H9 (cell line): ENCODE results near the gene TENM3. TPM values are rescaled to one million over a fixed set of nuclear protein-coding genes. Genes with fewer than 3 reads are reported as not detected.

Experiments
- DNase-seq: peaks from one replicate; pipeline ENCODE4 v3.0.0-alpha.2; 2017
- H2AFZ ChIP-seq: one replicate; pipeline ENCODE4 v1.6.1; 2013; ENCODE audit warnings: mild to moderate bottlenecking, low read length, control low read depth, moderate library complexity
- H2AK5ac ChIP-seq: 2 replicates; pipeline ENCODE4 v1.6.1; 2013; ENCODE audit warnings: low read length, control low read depth, mixed read lengths; ENCODE audit not compliant: insufficient read length
- H2BK120ac ChIP-seq: one replicate; pipeline ENCODE4 v1.6.1; 2013; ENCODE audit warnings: low read depth, mild to moderate bottlenecking, low read length, control low read depth, inconsistent platforms; ENCODE audit not compliant: poor library complexity, severe bottlenecking
- H2BK12ac ChIP-seq: 2 replicates; pipeline ENCODE4 v1.6.1; 2013; ENCODE audit warnings: low read length, control low read depth, mixed read lengths, low read depth; ENCODE audit not compliant: insufficient read length
- H2BK15ac ChIP-seq: 2 replicates; pipeline ENCODE4 v1.6.1; 2013; ENCODE audit warnings: low read depth, low read length, control low read depth
- H2BK20ac ChIP-seq: one replicate; pipeline ENCODE4 v1.6.1; 2013; ENCODE audit warnings: low read depth, mild to moderate bottlenecking, low read length, control low read depth, inconsistent platforms; ENCODE audit not compliant: poor library complexity, severe bottlenecking
- H2BK5ac ChIP-seq: 2 replicates; pipeline ENCODE4 v1.6.1; 2013; ENCODE audit warnings: low read length, control low read depth, mixed read lengths; ENCODE audit not compliant: insufficient read length
- H3K14ac ChIP-seq: 2 replicates; pipeline ENCODE4 v1.6.1; 2013; ENCODE audit warnings: low read length, control low read depth; ENCODE audit not compliant: insufficient read depth
- H3K18ac ChIP-seq: 2 replicates; pipeline ENCODE4 v1.6.1; 2013; ENCODE audit warnings: low read depth, mild to moderate bottlenecking, mixed read lengths, low read length, control low read depth; ENCODE audit not compliant: insufficient read length
- H3K23ac ChIP-seq: 2 replicates; pipeline ENCODE4 v1.6.1; 2013; ENCODE audit warnings: low read length, control low read depth, mixed read lengths, low read depth; ENCODE audit not compliant: insufficient read length
- H3K23me2 ChIP-seq: 2 replicates; pipeline ENCODE4 v1.6.1; 2013; ENCODE audit warnings: low read depth, mild to moderate bottlenecking, mixed read lengths, low read length, control low read depth; ENCODE audit not compliant: insufficient read length, poor library complexity, severe bottlenecking
- H3K27ac ChIP-seq: 2 replicates; pipeline ENCODE4 v1.5.1; 2013; ENCODE audit warnings: low read length, control low read depth, mixed read lengths, low read depth; ENCODE audit not compliant: insufficient read length
- H3K27me3 ChIP-seq: 2 replicates; pipeline ENCODE4 v1.6.1; 2013; ENCODE audit warnings: low read length, control low read depth, inconsistent platforms; ENCODE audit not compliant: insufficient read depth
- H3K4ac ChIP-seq: 2 replicates; pipeline ENCODE4 v1.6.1; 2013; ENCODE audit warnings: low read depth, mild to moderate bottlenecking, control low read depth, inconsistent platforms, low read length, moderate library complexity
- H3K4me1 ChIP-seq: 2 replicates; pipeline ENCODE4 v1.6.1; 2013; ENCODE audit warnings: low read length, control low read depth, inconsistent platforms; ENCODE audit not compliant: insufficient read depth
- H3K4me2 ChIP-seq: 2 replicates; pipeline ENCODE4 v1.6.1; 2013; ENCODE audit warnings: low read length, control low read depth, mixed read lengths; ENCODE audit not compliant: insufficient read length, insufficient read depth
- H3K56ac ChIP-seq: 2 replicates; pipeline ENCODE4 v1.6.1; 2013; ENCODE audit warnings: low read depth, mild to moderate bottlenecking, mixed read lengths, low read length, control low read depth; ENCODE audit not compliant: insufficient read length
- H3K79me1 ChIP-seq: 2 replicates; pipeline ENCODE4 v1.6.1; 2013; ENCODE audit warnings: low read depth, mild to moderate bottlenecking, moderate library complexity, low read length, control low read depth, inconsistent platforms; ENCODE audit not compliant: insufficient read depth, poor library complexity, severe bottlenecking
- H3K79me2 ChIP-seq: 2 replicates; pipeline ENCODE4 v1.6.1; 2013; ENCODE audit warnings: low read length, control low read depth, inconsistent platforms; ENCODE audit not compliant: insufficient read depth
- H3K9ac ChIP-seq: 2 replicates; pipeline ENCODE4 v1.6.1; 2013; ENCODE audit warnings: low read length, control low read depth, mixed read lengths; ENCODE audit not compliant: insufficient read length; ENCODE audit errors: extremely low read depth
- H3K9me3 ChIP-seq: one replicate; pipeline ENCODE4 v1.6.1; 2013; ENCODE audit warnings: low read depth, low read length, inconsistent platforms; ENCODE audit not compliant: control insufficient read depth
- H3T11ph ChIP-seq: one replicate; pipeline ENCODE4 v1.6.1; 2013; ENCODE audit warnings: mild to moderate bottlenecking, low read length, control low read depth, inconsistent platforms
- H4K20me1 ChIP-seq: one replicate; pipeline ENCODE4 v1.6.1; 2013; ENCODE audit not compliant: control insufficient read depth, insufficient read length, insufficient read depth
- H4K5ac ChIP-seq: 2 replicates; pipeline ENCODE4 v1.6.1; 2013; ENCODE audit warnings: low read depth, mild to moderate bottlenecking, mixed read lengths, low read length, control low read depth; ENCODE audit not compliant: insufficient read length
- H4K8ac ChIP-seq: replicated peaks from 2 replicates; pipeline ENCODE4 v1.6.1; 2013; ENCODE audit warnings: low read length, control low read depth, mixed read lengths, low read depth; ENCODE audit not compliant: insufficient read length
- H4K91ac ChIP-seq: 2 replicates; pipeline ENCODE4 v1.6.1; 2013; ENCODE audit warnings: low read depth, mild to moderate bottlenecking, moderate library complexity, mixed read lengths, low read length, control low read depth; ENCODE audit not compliant: insufficient read length
- H3K27ac Mint-ChIP-seq, 3 experiments: 2 replicates in 2 of 3; 3 replicates in 1 of 3; pipeline ENCODE4 v1.8.0; 2020 to 2021; ENCODE audit warnings: mixed read lengths in 3 of 3, mild to moderate bottlenecking in 1 of 3, moderate library complexity in 1 of 3
- H3K27me3 Mint-ChIP-seq: 2 replicates; pipeline ENCODE4 v1.8.0; 2021; ENCODE audit warnings: low read depth, mild to moderate bottlenecking, moderate library complexity, mixed read lengths
- H3K36me3 Mint-ChIP-seq, 3 experiments: 2 replicates in 2 of 3; 3 replicates in 1 of 3; pipeline ENCODE4 v1.8.0; 2020 to 2021; ENCODE audit warnings: low read depth in 3 of 3, mixed read lengths in 3 of 3; ENCODE audit not compliant: insufficient read depth in 1 of 3
- H3K4me1 Mint-ChIP-seq, 2 experiments: 2 replicates each; pipeline ENCODE4 v1.8.0; 2020; ENCODE audit warnings: mixed read lengths in 2 of 2
- H3K4me3 Mint-ChIP-seq, 2 experiments: 2 replicates in 1 of 2; 3 replicates in 1 of 2; pipeline ENCODE4 v1.8.0; 2020 to 2021; ENCODE audit warnings: mild to moderate bottlenecking in 2 of 2, mixed read lengths in 2 of 2, moderate library complexity in 1 of 2
- H3K9me3 Mint-ChIP-seq, 2 experiments: 2 replicates in 1 of 2; 3 replicates in 1 of 2; pipeline ENCODE4 v1.8.0; 2020; ENCODE audit warnings: mild to moderate bottlenecking in 2 of 2, mixed read lengths in 2 of 2, moderate library complexity in 1 of 2
- WGBS: extraction: QIAGEN DNeasy Blood & Tissue Kit; methylation state at CpG from one replicate; pipeline ENCODE4 v1.1.7; 2013; ENCODE audit warnings: missing lambda C conversion rate, low lambda C conversion rate, mixed read lengths; ENCODE audit not compliant: insufficient read length; ENCODE audit errors: extremely low coverage; 5-methylcytosine and 5-hydroxymethylcytosine counted together
- total RNA-seq: library from RNA; stranded (reverse); gene quantifications from 2 replicates; pipeline ENCODE4 v1.2.1, GENCODE V29; 2021
- TF ChIP-seq, protein P1 (sequence below): fragments of 200-600 bp; sonication (generic); conservative IDR thresholded peaks from 3 replicates; pipeline ENCODE4 v1.8.0; 2021; ENCODE audit warnings: antibody characterized with exemption, mild to moderate bottlenecking

Gene TENM3
- total RNA-seq, 1 experiment from 2014 or later, result 49.6 TPM

DNA sequence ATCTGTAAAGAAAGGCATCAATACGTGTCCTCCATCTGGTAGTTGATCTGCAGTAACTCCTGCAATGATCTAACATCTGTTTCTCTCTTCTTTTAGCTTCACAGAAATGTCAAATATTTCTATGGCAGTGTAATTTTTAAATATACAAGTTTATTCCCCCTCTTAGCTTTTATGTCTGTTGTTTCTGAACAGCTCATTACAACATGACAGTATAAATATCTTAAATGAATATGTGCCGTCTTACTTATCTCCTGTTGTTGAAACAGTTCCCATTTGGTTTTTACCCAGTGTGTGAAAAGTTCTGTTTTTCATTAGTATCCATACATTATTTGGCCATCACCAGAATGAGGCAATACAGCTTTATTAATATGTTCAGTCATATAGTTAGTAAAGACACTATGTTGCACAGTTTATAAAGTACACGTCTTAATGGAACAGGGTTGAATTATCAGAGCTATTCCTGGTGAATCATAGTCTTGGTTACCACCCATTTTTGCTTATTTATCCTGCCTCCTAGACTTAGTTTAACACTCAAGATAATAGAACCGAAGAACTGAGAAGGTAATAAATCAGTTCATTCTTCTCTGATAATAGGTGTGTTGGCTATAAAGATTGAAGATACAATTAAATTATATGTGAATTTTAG, 321.6 kb downstream of the TENM3 start:
- H4K91ac ChIP-seq, result no peak overlapping the region
- peak overlapping the region in 2 of 3 experiments; percentile 10 to 17; a peak in 2 of 7 replicates for H3K27ac Mint-ChIP-seq
- no peak overlapping the region for H3K4me2 ChIP-seq
- no peak overlapping the region for H2BK15ac ChIP-seq
- H3K56ac ChIP-seq, result no peak overlapping the region
- no peaks in the 10 kb centered on the region for H3K79me1 ChIP-seq
- no peak overlapping the region for H2BK20ac ChIP-seq
- H3K27me3 ChIP-seq, result no peaks in the 10 kb centered on the region
- no peaks in the 10 kb centered on the region for H3K27me3 Mint-ChIP-seq
- no peak overlapping the region for H2AFZ ChIP-seq
- no peak overlapping the region for H2BK120ac ChIP-seq
- no peak overlapping the region for H2BK5ac ChIP-seq
- H4K8ac ChIP-seq, result no peak overlapping the region
- H3K18ac ChIP-seq, result no peak overlapping the region
- no peak overlapping the region for H3K4ac ChIP-seq
- H3K4me1 Mint-ChIP-seq, result peaks cover 38 to 41% of the 10 kb centered on the region in 2 experiments
- peaks cover 2% of the 10 kb centered on the region; the same call in 1 of the 2 replicates for H3K4me1 ChIP-seq
- DNase-seq, result no peak
- no peak overlapping the region for H2AK5ac ChIP-seq
- no peak overlapping the region for H3K27ac ChIP-seq
- no peak overlapping the region for H2BK12ac ChIP-seq
- H3K9ac ChIP-seq, result no peak overlapping the region
- no peaks in the 10 kb centered on the region for H3K9me3 ChIP-seq
- H3K23ac ChIP-seq, result no peak overlapping the region
- H3K14ac ChIP-seq, result no peak overlapping the region
- H3K23me2 ChIP-seq, result no peaks in the 10 kb centered on the region
- H3K4me3 Mint-ChIP-seq, result no peak overlapping the region
- TF ChIP-seq, protein P1, sequence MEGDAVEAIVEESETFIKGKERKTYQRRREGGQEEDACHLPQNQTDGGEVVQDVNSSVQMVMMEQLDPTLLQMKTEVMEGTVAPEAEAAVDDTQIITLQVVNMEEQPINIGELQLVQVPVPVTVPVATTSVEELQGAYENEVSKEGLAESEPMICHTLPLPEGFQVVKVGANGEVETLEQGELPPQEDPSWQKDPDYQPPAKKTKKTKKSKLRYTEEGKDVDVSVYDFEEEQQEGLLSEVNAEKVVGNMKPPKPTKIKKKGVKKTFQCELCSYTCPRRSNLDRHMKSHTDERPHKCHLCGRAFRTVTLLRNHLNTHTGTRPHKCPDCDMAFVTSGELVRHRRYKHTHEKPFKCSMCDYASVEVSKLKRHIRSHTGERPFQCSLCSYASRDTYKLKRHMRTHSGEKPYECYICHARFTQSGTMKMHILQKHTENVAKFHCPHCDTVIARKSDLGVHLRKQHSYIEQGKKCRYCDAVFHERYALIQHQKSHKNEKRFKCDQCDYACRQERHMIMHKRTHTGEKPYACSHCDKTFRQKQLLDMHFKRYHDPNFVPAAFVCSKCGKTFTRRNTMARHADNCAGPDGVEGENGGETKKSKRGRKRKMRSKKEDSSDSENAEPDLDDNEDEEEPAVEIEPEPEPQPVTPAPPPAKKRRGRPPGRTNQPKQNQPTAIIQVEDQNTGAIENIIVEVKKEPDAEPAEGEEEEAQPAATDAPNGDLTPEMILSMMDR, result no peak
- no peak overlapping the region for H3T11ph ChIP-seq
- peaks cover 2% of the 10 kb centered on the region; the same call in 1 of the 2 replicates for H3K79me2 ChIP-seq
- no peak overlapping the region for H4K5ac ChIP-seq
- no peaks in the 10 kb centered on the region; a peak in 1 of 5 replicates for H3K9me3 Mint-ChIP-seq
- no CpG with 5 or more reads among the region's 4 CpGs for WGBS
- peaks cover 0 to 3% (median 0%) of the 10 kb centered on the region in 3 experiments; a peak in 1 of 7 replicates for H3K36me3 Mint-ChIP-seq
- no peaks in the 10 kb centered on the region for H4K20me1 ChIP-seq
